AG10803 (cell line): ENCODE data around the gene OR4D1.

Experiments used
- DNase-seq: peaks from one replicate; pipeline ENCODE4 v3.0.0; 2010; ENCODE audit warnings: low read depth
- H3K4me3 ChIP-seq: 2 replicates; pipeline ENCODE4 v1.5.1; 2011; ENCODE audit warnings: mild to moderate bottlenecking, low read length, control low read depth
- CTCF ChIP-seq: conservative IDR thresholded peaks from 2 replicates; pipeline ENCODE4 v1.5.1; 2011; ENCODE audit warnings: mild to moderate bottlenecking, low read length, control low read depth, inconsistent platforms

Gene OR4D1

GRCh38 chr17:58156839-58157803, 8.9 kb downstream of the OR4D1 start:
- H3K4me3 ChIP-seq = no peak overlapping the region; the same call in 1 of the 2 replicates
- TF ChIP-seq CTCF = no peak
- no peak for DNase-seq

DNA sequence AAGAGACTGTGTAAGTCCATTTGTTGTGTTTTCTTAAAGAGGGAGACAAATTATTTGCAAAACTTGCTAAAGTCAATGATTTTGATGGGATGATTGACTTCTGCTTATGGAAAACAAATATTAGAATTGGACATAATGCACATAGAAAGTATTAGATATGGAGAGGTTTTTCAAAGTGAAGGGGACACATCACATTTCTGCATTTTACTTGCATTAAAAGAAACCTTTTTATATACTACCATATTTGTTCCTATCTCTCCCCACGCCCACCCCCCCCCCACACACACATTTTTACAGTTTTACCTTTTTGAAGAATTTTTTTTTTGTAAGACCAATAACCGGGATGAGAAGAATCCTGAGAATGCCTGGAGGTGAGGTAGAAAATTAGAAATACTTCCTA, 10.0 kb downstream of the OR4D1 start:
- no peak for DNase-seq
- H3K4me3 ChIP-seq = no peak overlapping the region
- TF ChIP-seq CTCF = no peak

DNA sequence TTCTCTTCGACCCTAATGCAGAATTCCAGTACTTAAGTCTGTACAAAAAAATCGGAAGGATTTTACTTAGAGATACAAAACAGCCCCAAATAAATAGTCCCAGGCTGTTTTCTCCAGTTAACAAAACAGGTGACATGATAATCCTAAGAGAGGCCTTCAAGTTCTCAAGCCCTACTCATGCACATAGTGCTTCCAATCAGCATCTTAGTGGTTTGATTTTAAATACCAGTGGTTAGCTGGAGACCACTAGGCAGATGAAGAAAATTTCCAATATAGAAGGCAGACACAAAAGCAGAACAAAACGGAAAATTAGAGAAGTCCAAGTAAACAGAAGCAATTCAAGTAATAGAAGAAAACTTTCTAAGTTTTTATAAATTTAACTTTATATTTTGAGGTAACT, 13.4 kb downstream of the OR4D1 start:
- DNase-seq = no peak
- H3K4me3 ChIP-seq = no peak overlapping the region
- no peak for TF ChIP-seq CTCF

DNA sequence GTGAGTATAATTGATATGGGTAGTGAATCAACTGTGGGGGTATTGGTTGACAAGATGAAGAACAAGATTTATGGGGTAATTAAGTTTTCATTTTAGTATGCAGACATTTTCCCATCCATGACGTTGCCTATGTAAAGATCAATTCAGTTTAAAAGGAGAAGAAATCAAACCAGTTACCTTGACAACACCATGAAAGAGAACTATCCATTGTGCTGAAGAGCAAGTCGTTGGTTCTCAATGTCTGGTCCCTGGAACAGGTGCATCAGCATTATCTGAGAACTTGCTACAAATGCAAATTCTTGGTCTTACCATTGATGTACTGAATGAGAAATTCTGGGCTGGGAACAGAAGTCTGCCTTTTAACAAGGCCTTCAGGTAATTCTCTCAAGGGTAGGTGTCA, 17.8 kb downstream of the OR4D1 start:
- no peak for TF ChIP-seq CTCF
- DNase-seq = no peak
- H3K4me3 ChIP-seq = no peak overlapping the region

GRCh38 chr17:58166682-58167081, 18.5 kb downstream of the OR4D1 start, which contains the start of gene OR4D2:
Gene OR4D2, plus strand, starts transcription at chr17:58166982. Its CDS starts 2,674 bp downstream, at chr17:58169656.
- no peak for TF ChIP-seq CTCF
- H3K4me3 ChIP-seq = no peak within 1 kb of the TSS
- no peak for DNase-seq

- no peak overlapping the region for H3K4me3 ChIP-seq
- DNase-seq = no peak
- no peak for TF ChIP-seq CTCF
Measured at GRCh38 chr17:58170622-58171021, 22.4 kb downstream of the OR4D1 start.

DNA sequence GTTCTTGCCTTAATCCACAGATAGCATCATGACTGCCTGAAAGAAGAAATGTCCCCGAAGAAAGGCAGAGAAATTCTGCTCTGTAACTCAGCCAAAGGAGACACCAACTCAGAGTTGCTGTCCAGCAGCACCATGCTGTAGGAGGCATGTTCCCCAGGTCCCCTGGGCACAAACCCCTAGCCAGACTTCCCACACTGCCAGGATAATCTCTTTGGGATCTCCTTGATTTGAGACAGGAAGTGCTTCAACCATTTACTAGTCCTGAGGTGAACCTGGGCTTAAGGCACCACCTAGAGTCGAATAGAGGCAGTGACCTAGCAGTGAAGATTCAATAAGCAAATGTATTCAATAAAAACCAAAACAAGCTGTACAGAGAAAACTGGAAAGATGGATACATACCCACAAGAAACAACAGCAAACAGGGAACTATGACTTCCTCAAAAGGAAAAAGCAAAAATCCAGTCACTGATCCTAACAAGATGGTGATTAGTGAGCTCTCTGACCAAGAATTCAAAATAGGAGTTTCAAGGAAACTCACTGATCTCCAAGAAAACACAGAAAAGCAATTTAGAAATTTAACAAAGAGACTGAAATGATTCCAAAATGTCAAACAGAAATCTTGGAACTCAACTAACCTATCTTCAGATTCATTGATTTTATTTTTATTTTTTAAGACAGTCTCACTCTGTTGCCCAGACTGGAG, 24.3 kb downstream of the OR4D1 start:
- DNase-seq = no peak
- no peak overlapping the region for H3K4me3 ChIP-seq
- TF ChIP-seq CTCF = peak; percentile 31; the same call in 1 of the 2 replicates
